Panc1 (cell line): ENCODE measurements around the gene PCDHA10.
"Not testable (repeated sequence)": the region's sequence is repeated elsewhere in the genome, so short reads cannot be mapped to it uniquely, and the experiment has no call there.

Experiments used
- CTCF ChIP-seq: fragments of 450-650 bp; IDR thresholded peaks from 2 replicates; pipeline ENCODE4 v1.5.1; 2017; ENCODE audit warnings: mild to moderate bottlenecking
- POLR2AphosphoS5 ChIP-seq: IDR thresholded peaks from 2 replicates; pipeline ENCODE4 v1.6.1; 2012; ENCODE audit warnings: mild to moderate bottlenecking, low read depth, low read length, moderate library complexity
- REST ChIP-seq, 2 experiments: IDR thresholded peaks; 2 replicates each; pipeline ENCODE4 v1.6.1; 2011 to 2012; ENCODE audit warnings: low read depth in 2 of 2, control low read depth in 1 of 2, low read length in 1 of 2, mild to moderate bottlenecking in 1 of 2, moderate library complexity in 1 of 2; ENCODE audit not compliant: insufficient read depth in 1 of 2

- not testable (repeated sequence) for TF ChIP-seq CTCF; POLR2AphosphoS5; REST (IDR thresholded peaks at IDR 0.05; ENCODE audit: insufficient read depth in 1 of 2, low read depth in 2 of 2, low read length in 1 of 2)
Measured at GRCh38 chr5:140808241-140808888, 47.3 kb upstream of the PCDHA10 start.
